HepG2 (cell line): ENCODE results near the gene POFUT2. TPM values are rescaled to one million over a fixed set of nuclear protein-coding genes. Genes with fewer than 3 reads are reported as not detected.
A peak's percentile ranks its signal among the peaks of the same experiment; 100 is the strongest.

Experiments used
- ATRX ChIP-seq: sonication (generic); formaldehyde crosslinking; IDR thresholded peaks from 2 replicates; pipeline ENCODE4 v1.4.0; 2020; ENCODE audit warnings: missing genetic modification reagents, borderline replicate concordance
- CSRNP2 ChIP-seq: sonication (generic); formaldehyde crosslinking; conservative IDR thresholded peaks from 2 replicates; pipeline ENCODE4 v1.8.0; 2022; ENCODE audit warnings: low read depth, missing genetic modification reagents
- DMAP1 ChIP-seq: IDR thresholded peaks from 2 replicates; pipeline ENCODE4 v1.6.1; 2016
- FLYWCH1 ChIP-seq: sonication (generic); formaldehyde crosslinking; IDR thresholded peaks from 2 replicates; pipeline ENCODE4 v1.8.1; 2023; ENCODE audit warnings: mild to moderate bottlenecking, missing genetic modification reagents
- FOXK1 ChIP-seq: sonication (generic); formaldehyde crosslinking; IDR thresholded peaks from 2 replicates; pipeline ENCODE4 v1.4.0; 2020; ENCODE audit warnings: low read depth, missing genetic modification reagents, borderline replicate concordance
- GATAD2A ChIP-seq: IDR thresholded peaks from 2 replicates; pipeline ENCODE4 v1.6.1; 2016
- LCORL ChIP-seq, 2 experiments: fragments of 450-650 bp in 1 of 2; sonication (generic) in 1 of 2; formaldehyde crosslinking in 1 of 2; IDR thresholded peaks; 2 replicates each; pipeline versions ENCODE4 v1.5.0 to v1.6.1; 2017 to 2020; ENCODE audit warnings: antibody characterized with exemption in 1 of 2, missing genetic modification reagents in 1 of 2
- MBD4 ChIP-seq: IDR thresholded peaks from 2 replicates; pipeline ENCODE4 v1.6.1; 2012; ENCODE audit warnings: low read length, inconsistent platforms, borderline replicate concordance
- MEF2D ChIP-seq: sonication (generic); formaldehyde crosslinking; IDR thresholded peaks from 2 replicates; pipeline ENCODE4 v1.5.1; 2020; ENCODE audit warnings: mild to moderate bottlenecking, missing genetic modification reagents
- MLX ChIP-seq: IDR thresholded peaks from 2 replicates; pipeline ENCODE4 v1.6.1; 2016
- NFE2L2 ChIP-seq: fragments of 150-350 bp; IDR thresholded peaks from 2 replicates; pipeline ENCODE4 v1.6.1; 2014; ENCODE audit warnings: low read length
- NKX3-1 ChIP-seq: sonication (generic); formaldehyde crosslinking; IDR thresholded peaks from 2 replicates; pipeline ENCODE4 v1.5.0; 2020; ENCODE audit warnings: missing genetic modification reagents
- PPARG ChIP-seq: conservative IDR thresholded peaks from 2 replicates; pipeline ENCODE4 v1.6.1; 2016; ENCODE audit warnings: missing biosample characterization, missing genetic modification reagents
- RARA ChIP-seq: IDR thresholded peaks from 2 replicates; pipeline ENCODE4 v1.6.1; 2016; ENCODE audit warnings: missing genetic modification reagents, missing compliant biosample characterization
- REXO4 ChIP-seq: sonication (generic); formaldehyde crosslinking; IDR thresholded peaks from 2 replicates; pipeline ENCODE4 v1.8.0; 2022; ENCODE audit warnings: missing genetic modification reagents, mild to moderate bottlenecking, borderline replicate concordance
- ZC3H4 ChIP-seq: sonication (generic); formaldehyde crosslinking; IDR thresholded peaks from 2 replicates; pipeline ENCODE4 v1.4.0; 2020; ENCODE audit warnings: missing genetic modification reagents, borderline replicate concordance
- ZFP91 ChIP-seq: sonication (generic); formaldehyde crosslinking; IDR thresholded peaks from 2 replicates; pipeline ENCODE4 v1.9.0; 2022; ENCODE audit warnings: missing genetic modification reagents, mild to moderate bottlenecking, borderline replicate concordance
- ZNF3 ChIP-seq: IDR thresholded peaks from 2 replicates; pipeline ENCODE4 v1.7.0; 2017; ENCODE audit warnings: inconsistent platforms
- ZNF512B ChIP-seq: sonication (generic); formaldehyde crosslinking; IDR thresholded peaks from 2 replicates; pipeline ENCODE4 v1.5.1; 2020; ENCODE audit warnings: missing genetic modification reagents, mild to moderate bottlenecking, borderline replicate concordance
- ZNF552 ChIP-seq: sonication (generic); formaldehyde crosslinking; IDR thresholded peaks from 2 replicates; pipeline ENCODE4 v1.9.0; 2022; ENCODE audit warnings: missing genetic modification reagents, mild to moderate bottlenecking, borderline replicate concordance
- ZNF709 ChIP-seq: sonication (generic); formaldehyde crosslinking; IDR thresholded peaks from 2 replicates; pipeline ENCODE4 v1.5.0; 2020; ENCODE audit warnings: mild to moderate bottlenecking, missing genetic modification reagents
- ZNF792 ChIP-seq: IDR thresholded peaks from 2 replicates; pipeline ENCODE4 v1.6.1; 2016
- ZNF841 ChIP-seq: sonication (generic); formaldehyde crosslinking; IDR thresholded peaks from 2 replicates; pipeline ENCODE4 v1.8.1; 2023; ENCODE audit warnings: missing genetic modification reagents, borderline replicate concordance
- polyA plus RNA-seq, 8 experiments: library from polyadenylated mRNA; depleted of rRNA in 3 of 8; stranded (reverse) in 7 of 8; unstranded in 1 of 8; fragments of >200 nt; fragmentation: Illumina TruSeq in 4 of 8; extraction: Trizol in 4 of 8; gene quantifications; 2 replicates each; pipeline versions ENCODE4 v1.2.1 to v1.2.3, GENCODE V29; 2011 to 2016; ENCODE audit warnings: low read depth in 4 of 8, missing spikeins in 1 of 8, mixed read lengths in 1 of 8; ENCODE audit not compliant: insufficient read depth in 1 of 8
- total RNA-seq, 5 experiments: library from RNA; depleted of rRNA; stranded (reverse); fragments of >200 nt; fragmentation: Illumina TruSeq; extraction: Trizol; gene quantifications; 2 replicates each; pipeline ENCODE4 v1.2.3, GENCODE V29; 2016; ENCODE audit warnings: low read depth in 1 of 5
- TF ChIP-seq, protein P1 (sequence below): IDR thresholded peaks from 2 replicates; pipeline ENCODE4 v1.6.1; 2018; ENCODE audit warnings: missing genetic modification reagents

Gene POFUT2
- total and polyA plus RNA-seq, 2 of the 13 experiments (the other 11 are each of a cell fraction or from before 2014, with no cell fraction given), result 22.8 to 24.0 TPM

DNA sequence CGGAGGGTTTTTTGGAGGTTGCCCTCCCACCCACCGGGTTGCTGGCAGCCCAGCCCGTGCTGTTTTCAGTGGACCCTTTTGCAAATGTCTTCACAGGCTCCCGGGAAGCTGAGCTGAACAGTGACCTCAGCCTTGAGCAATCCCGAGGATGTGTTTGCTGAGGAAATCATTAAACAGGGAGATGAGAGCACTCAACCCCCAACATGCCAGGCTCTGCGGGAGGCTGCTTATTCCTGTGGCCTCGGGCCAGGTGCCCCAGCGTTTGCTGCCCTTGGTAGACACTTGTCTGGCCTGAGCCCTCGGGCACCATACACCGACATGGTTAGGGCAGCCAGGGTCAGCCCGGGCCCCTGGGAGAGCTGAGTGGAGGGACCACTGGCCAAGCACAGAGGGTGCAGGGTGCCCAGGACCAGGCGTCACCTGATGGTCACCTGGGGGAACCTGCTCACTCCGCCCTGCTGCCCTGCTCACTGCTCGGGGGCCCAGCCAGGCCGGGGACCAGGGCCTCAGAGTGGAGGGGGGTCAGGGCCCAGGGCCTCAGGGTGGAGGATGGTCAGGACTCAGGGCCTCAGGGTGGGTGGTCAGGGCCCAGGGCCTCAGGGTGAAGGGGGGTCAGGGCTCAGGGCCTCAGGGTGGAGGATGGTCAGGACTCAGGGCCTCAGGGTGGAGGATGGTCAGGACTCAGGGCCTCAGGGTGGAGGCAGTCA lies 42.5 kb upstream of the POFUT2 start (continued):
- TF ChIP-seq ZNF512B (CRISPR knock-in tag) (no peak), ATRX (CRISPR knock-in tag) (no peak), MEF2D (0 out of 2 replicates have a peak, but pooled peaks have one; percentile 22), ZNF552 (CRISPR knock-in tag) (no peak), FLYWCH1 (CRISPR knock-in tag) (no peak), GATAD2A (CRISPR knock-in tag) (peak; percentile 90), ZC3H4 (CRISPR knock-in tag) (no peak), ZNF792 (CRISPR knock-in tag) (peak; percentile 68; the same call in 1 of the 2 replicates), MBD4 (no peak), ZNF709 (CRISPR knock-in tag) (no peak), DMAP1 (CRISPR knock-in tag) (no peak), NKX3-1 (CRISPR knock-in tag) (no peak), FOXK1 (no peak), ZNF3 (no peak), REXO4 (CRISPR knock-in tag) (no peak), PPARG (no peak), NFE2L2 (no peak), ZNF841 (CRISPR knock-in tag) (no peak), LCORL (IDR thresholded peaks at IDR 0.05) (no peak), LCORL (CRISPR knock-in tag; IDR thresholded peaks at IDR 0.05) (peak; percentile 91), RARA (0 out of 2 replicates have a peak, but pooled peaks have one; percentile 37), ZFP91 (CRISPR knock-in tag) (0 out of 2 replicates have a peak, but pooled peaks have one; percentile 33), MLX (CRISPR knock-in tag) (no peak), CSRNP2 (CRISPR knock-in tag) (no peak)
- TF ChIP-seq, protein P1, sequence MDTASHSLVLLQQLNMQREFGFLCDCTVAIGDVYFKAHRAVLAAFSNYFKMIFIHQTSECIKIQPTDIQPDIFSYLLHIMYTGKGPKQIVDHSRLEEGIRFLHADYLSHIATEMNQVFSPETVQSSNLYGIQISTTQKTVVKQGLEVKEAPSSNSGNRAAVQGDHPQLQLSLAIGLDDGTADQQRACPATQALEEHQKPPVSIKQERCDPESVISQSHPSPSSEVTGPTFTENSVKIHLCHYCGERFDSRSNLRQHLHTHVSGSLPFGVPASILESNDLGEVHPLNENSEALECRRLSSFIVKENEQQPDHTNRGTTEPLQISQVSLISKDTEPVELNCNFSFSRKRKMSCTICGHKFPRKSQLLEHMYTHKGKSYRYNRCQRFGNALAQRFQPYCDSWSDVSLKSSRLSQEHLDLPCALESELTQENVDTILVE (CRISPR knock-in tag), result no peak
